Breast epithelium (tissue), 3 donors: ENCODE data around the gene HLA-DRA.

Source experiments
- CTCF ChIP-seq, 3 donors: fragments of 450-650 bp; IDR thresholded peaks; one replicate each; pipeline ENCODE4 v1.5.1; 2016 to 2017; ENCODE audit warnings: antibody characterized with exemption in 3 of 3, mild to moderate bottlenecking in 3 of 3, moderate library complexity in 3 of 3
- POLR2A ChIP-seq: fragments of 450-650 bp; IDR thresholded peaks from one replicate; pipeline ENCODE4 v1.6.1; 2016; ENCODE audit warnings: antibody characterized with exemption, mild to moderate bottlenecking, moderate library complexity
- POLR2AphosphoS5 ChIP-seq, 3 donors: sonication (generic); formaldehyde crosslinking; IDR thresholded peaks; one replicate each; pipeline ENCODE4 v1.6.1; 2017; ENCODE audit warnings: antibody characterized with exemption in 3 of 3

GRCh38 chr6:32488083-32488482, 48.4 kb downstream of the HLA-DRA start:
- TF ChIP-seq CTCF (IDR thresholded peaks at IDR 0.05): no peak
- no peak for TF ChIP-seq POLR2A
- no peak for TF ChIP-seq POLR2AphosphoS5 (IDR thresholded peaks at IDR 0.05)
